Globus pallidus (tissue), 1 donor: ENCODE results near the gene USP19.

Source experiments
- DNase-seq: peaks from one replicate; pipeline ENCODE4 v3.0.0-alpha.2; 2015; ENCODE audit warnings: low spot score

The USP19 gene

GRCh38 chr3:49120438-49121131 is at the start of gene USP19:
Gene USP19, minus strand, starts transcription at chr3:49120823. Its CDS starts 1,678 bp downstream, at chr3:49119145.
- DNase-seq, result peak; percentile 94

GRCh38 chr3:49166752-49167556 is 46.3 kb upstream of the USP19 start:
- DNase-seq, result no peak

GRCh38 chr3:49165771-49166751 is 45.4 kb upstream of the USP19 start, which contains the start of gene CCDC71:
Gene CCDC71, minus strand, starts transcription at chr3:49166331. Its CDS starts 2,123 bp downstream, at chr3:49164208.
- DNase-seq, result peak; percentile 45

- no peak for DNase-seq
These were observed 44.5 kb upstream of the USP19 start for GRCh38 chr3:49164983-49165720.

GRCh38 chr3:49163609-49164008 is 43.0 kb upstream of the USP19 start:
- no peak for DNase-seq

GRCh38 chr3:49162751-49163419 is 42.3 kb upstream of the USP19 start:
- DNase-seq, result no peak

GRCh38 chr3:49161808-49162530 is 41.3 kb upstream of the USP19 start:
- DNase-seq, result peak; percentile 31

GRCh38 chr3:49161197-49161596 is 40.6 kb upstream of the USP19 start:
- no peak for DNase-seq

GRCh38 chr3:49158792-49159191 is 38.2 kb upstream of the USP19 start:
- no peak for DNase-seq

- no peak for DNase-seq
These were observed 37.6 kb upstream of the USP19 start for GRCh38 chr3:49158103-49158709.

GRCh38 chr3:49157289-49157688 is 36.7 kb upstream of the USP19 start:
- no peak for DNase-seq

GRCh38 chr3:49153349-49153912 is 32.8 kb upstream of the USP19 start:
- DNase-seq, result no peak

- no peak for DNase-seq
These were observed 31.0 kb upstream of the USP19 start for GRCh38 chr3:49151610-49152009.

GRCh38 chr3:49148159-49148558 is 27.5 kb upstream of the USP19 start:
- DNase-seq, result no peak

GRCh38 chr3:49140080-49140479 is 19.5 kb upstream of the USP19 start:
- no peak for DNase-seq

GRCh38 chr3:49135499-49135898 is 14.9 kb upstream of the USP19 start:
- no peak for DNase-seq

- DNase-seq, result no peak
These were observed 14.0 kb upstream of the USP19 start for GRCh38 chr3:49134471-49135265.

GRCh38 chr3:49133226-49133951 is 12.8 kb upstream of the USP19 start:
- DNase-seq, result peak; percentile 70
